HG02763 (cell line): Measurements from ENCODE around the gene PIK3CD.

Experiments
- ATAC-seq: cut with Tn5 transposase; IDR thresholded peaks from one replicate; pipeline ENCODE4 v1.9.1; 2021; ENCODE audit warnings: mild to moderate bottlenecking, moderate library complexity; ENCODE audit not compliant: unreplicated experiment

The PIK3CD gene

GRCh38 chr1:9716404-9717192 lies 65.1 kb downstream of the PIK3CD start:
- ATAC-seq, result no peak

- ATAC-seq, result no peak
Measured at GRCh38 chr1:9717193-9718005, 65.9 kb downstream of the PIK3CD start.

- no peak for ATAC-seq
Measured at GRCh38 chr1:9718006-9718680, 66.6 kb downstream of the PIK3CD start.

GRCh38 chr1:9719978-9720722 lies 68.6 kb downstream of the PIK3CD start:
- no peak for ATAC-seq

GRCh38 chr1:9720785-9721605 lies 69.5 kb downstream of the PIK3CD start:
- no peak for ATAC-seq

- ATAC-seq, result no peak
Measured at GRCh38 chr1:9721606-9722377, 70.3 kb downstream of the PIK3CD start.

- no peak for ATAC-seq
Measured at GRCh38 chr1:9722378-9722749, 70.8 kb downstream of the PIK3CD start.

- no peak for ATAC-seq
Measured at GRCh38 chr1:9723068-9723805, 71.7 kb downstream of the PIK3CD start.

GRCh38 chr1:9723926-9724325 lies 72.4 kb downstream of the PIK3CD start:
- ATAC-seq, result no peak

- no peak for ATAC-seq
Measured at GRCh38 chr1:9724706-9725476, 73.4 kb downstream of the PIK3CD start.

- no peak for ATAC-seq
Measured at GRCh38 chr1:9726406-9726805, 74.9 kb downstream of the PIK3CD start.

- ATAC-seq, result no peak
Measured at GRCh38 chr1:9726905-9727595, 75.5 kb downstream of the PIK3CD start.

GRCh38 chr1:9728451-9729295 lies 77.1 kb downstream of the PIK3CD start:
- ATAC-seq, result no peak

GRCh38 chr1:9729523-9729922 lies 78.0 kb downstream of the PIK3CD start:
- ATAC-seq, result no peak

- ATAC-seq, result no peak
Measured at GRCh38 chr1:9730096-9730901, 78.8 kb downstream of the PIK3CD start.
